GM18909 (cell line): Measurements from ENCODE around the gene NCK2.
A peak's percentile ranks its signal among the peaks of the same experiment; 100 is the strongest.
"Not testable (repeated sequence)": the region's sequence is repeated elsewhere in the genome, so short reads cannot be mapped to it uniquely, and the experiment has no call there.

ENCODE experiments used
- ATAC-seq: cut with Tn5 transposase; IDR thresholded peaks from one replicate; pipeline ENCODE4 v1.9.1; 2021; ENCODE audit warnings: mild to moderate bottlenecking; ENCODE audit not compliant: unreplicated experiment, poor library complexity

NCK2 gene

GRCh38 chr2:105882341-105882740 is 137.6 kb downstream of the NCK2 start:
- no peak for ATAC-seq

GRCh38 chr2:105882920-105883435 is 138.3 kb downstream of the NCK2 start:
- no peak for ATAC-seq

- ATAC-seq, result no peak
Observed at GRCh38 chr2:105883911-105884694, 139.4 kb downstream of the NCK2 start.

- no peak for ATAC-seq
Observed at GRCh38 chr2:105885456-105885855, 140.7 kb downstream of the NCK2 start.

- no peak for ATAC-seq
Observed at GRCh38 chr2:105886029-105886454, 141.3 kb downstream of the NCK2 start.

- ATAC-seq, result no peak
Observed at GRCh38 chr2:105886687-105887086, 142.0 kb downstream of the NCK2 start.

- ATAC-seq, result no peak
Observed at GRCh38 chr2:105887256-105887655, 142.5 kb downstream of the NCK2 start.

GRCh38 chr2:105888625-105889024 is 143.9 kb downstream of the NCK2 start:
- no peak for ATAC-seq

GRCh38 chr2:105889046-105889445 is 144.3 kb downstream of the NCK2 start:
- ATAC-seq, result no peak

- ATAC-seq, result no peak
Observed at GRCh38 chr2:105890111-105890510, 145.4 kb downstream of the NCK2 start.

- ATAC-seq, result no peak
Observed at GRCh38 chr2:105890856-105891255, 146.1 kb downstream of the NCK2 start.

- no peak for ATAC-seq
Observed at GRCh38 chr2:105893011-105893995, 148.6 kb downstream of the NCK2 start.

GRCh38 chr2:105894327-105894944 is 149.7 kb downstream of the NCK2 start:
- no peak for ATAC-seq

GRCh38 chr2:105895990-105896764 is 151.5 kb downstream of the NCK2 start:
- ATAC-seq, result no peak

GRCh38 chr2:105896765-105897163 is 152.1 kb downstream of the NCK2 start:
- ATAC-seq, result no peak

GRCh38 chr2:105897694-105898093 is 153.0 kb downstream of the NCK2 start:
- ATAC-seq, result not testable (repeated sequence)

GRCh38 chr2:105903051-105903674 is 158.5 kb downstream of the NCK2 start:
- no peak for ATAC-seq

- peak; percentile 92 for ATAC-seq
Observed at GRCh38 chr2:105904938-105905337, 160.2 kb downstream of the NCK2 start.

GRCh38 chr2:105906481-105906880 is 161.8 kb downstream of the NCK2 start:
- ATAC-seq, result no peak
